Keratinocyte (primary cell): ENCODE data around the gene STX3.

Source experiments
- CTCF ChIP-seq, 3 experiments: IDR thresholded peaks in 1 of 3; conservative IDR thresholded peaks in 1 of 3; optimal IDR thresholded peaks in 1 of 3; 2 replicates in 2 of 3; 3 replicates in 1 of 3; pipeline versions ENCODE3 to v1.5.1; 2011; ENCODE audit warnings: low read length in 3 of 3, mild to moderate bottlenecking in 3 of 3, moderate library complexity in 2 of 3, control low read depth in 1 of 3, inconsistent platforms in 1 of 3; ENCODE audit not compliant: insufficient read depth in 2 of 3; ENCODE audit errors: extremely low read depth in 1 of 3
- EZH2 ChIP-seq: IDR thresholded peaks from one replicate; pipeline ENCODE4 v1.6.1; 2012; ENCODE audit warnings: inconsistent platforms, mild to moderate bottlenecking, low read length, moderate library complexity

- no peak for TF ChIP-seq CTCF (optimal IDR thresholded peaks at IDR 0.05 in 1 of 3, IDR thresholded peaks at IDR 0.05 in 1 of 3, conservative IDR thresholded peaks at IDR 0.05 in 1 of 3; ENCODE audit: extremely low read depth in 1 of 3, insufficient read depth in 2 of 3, low read length in 3 of 3)
- TF ChIP-seq EZH2, result no peak
These were observed 45.3 kb downstream of the STX3 start for GRCh38 chr11:59800390-59801025.
